GM12891 (cell line): Measurements from ENCODE around the gene TMEM54.

Experiments
- DNase-seq: peaks from one replicate; pipeline ENCODE4 v3.0.0; 2011; ENCODE audit warnings: low spot score; ENCODE audit not compliant: insufficient read length
- FAIRE-seq: peaks from 2 replicates; lab custom pipeline; 2011; peaks lifted over from hg19 to GRCh38; lab: Jason Lieb, UNC
- PAX5 ChIP-seq: IDR thresholded peaks from 2 replicates; pipeline ENCODE4 v1.6.1; 2011; ENCODE audit warnings: low read length, moderate library complexity, mild to moderate bottlenecking; ENCODE audit not compliant: insufficient read depth, severe bottlenecking
- POLR2A ChIP-seq: IDR thresholded peaks from 2 replicates; pipeline ENCODE4 v1.6.1; 2011; ENCODE audit warnings: low read depth, low read length, control low read depth
- POLR2AphosphoS5 ChIP-seq: IDR thresholded peaks from 2 replicates; pipeline ENCODE4 v1.6.1; 2011; ENCODE audit warnings: low read depth, low read length, control low read depth
- POU2F2 ChIP-seq: IDR thresholded peaks from 2 replicates; pipeline ENCODE4 v1.6.1; 2011; ENCODE audit warnings: low read depth, mild to moderate bottlenecking, control low read depth, low read length, moderate library complexity
- SPI1 ChIP-seq: IDR thresholded peaks from 2 replicates; pipeline ENCODE4 v1.6.1; 2011; ENCODE audit warnings: low read depth, low read length, control low read depth
- TAF1 ChIP-seq: IDR thresholded peaks from 2 replicates; pipeline ENCODE4 v1.6.1; 2011; ENCODE audit warnings: low read depth, low read length, control low read depth

Gene TMEM54

GRCh38 chr1:32868806-32869455 lies 32.3 kb downstream of the TMEM54 start:
- TF ChIP-seq TAF1 (no peak), POLR2A (no peak), SPI1 (no peak), POLR2AphosphoS5 (no peak), PAX5 (no peak), POU2F2 (no peak)
- FAIRE-seq (no peak), DNase-seq (no peak)

DNA sequence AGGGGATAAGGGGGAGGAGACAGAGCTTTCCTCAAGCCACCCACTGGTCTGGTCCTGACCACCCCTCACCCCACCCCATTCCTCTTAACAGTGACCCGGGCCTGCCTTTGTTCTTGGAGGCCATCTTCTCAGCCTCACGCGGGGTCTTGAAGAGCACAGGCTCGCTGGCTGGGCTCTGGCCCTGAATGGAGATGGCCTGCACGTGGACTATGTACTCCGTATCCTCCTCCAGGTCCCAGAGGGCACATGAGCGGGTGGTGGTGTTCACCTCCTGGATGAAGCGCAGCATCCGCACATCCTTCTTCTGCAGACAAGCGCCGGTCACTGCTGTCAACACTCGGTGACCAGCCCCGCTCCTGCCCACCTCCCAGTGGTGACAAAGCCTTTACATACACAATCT lies 33.1 kb downstream of the TMEM54 start:
- FAIRE-seq (no peak), DNase-seq (no peak)
- no peak for TF ChIP-seq TAF1
- no peak for TF ChIP-seq PAX5

DNA sequence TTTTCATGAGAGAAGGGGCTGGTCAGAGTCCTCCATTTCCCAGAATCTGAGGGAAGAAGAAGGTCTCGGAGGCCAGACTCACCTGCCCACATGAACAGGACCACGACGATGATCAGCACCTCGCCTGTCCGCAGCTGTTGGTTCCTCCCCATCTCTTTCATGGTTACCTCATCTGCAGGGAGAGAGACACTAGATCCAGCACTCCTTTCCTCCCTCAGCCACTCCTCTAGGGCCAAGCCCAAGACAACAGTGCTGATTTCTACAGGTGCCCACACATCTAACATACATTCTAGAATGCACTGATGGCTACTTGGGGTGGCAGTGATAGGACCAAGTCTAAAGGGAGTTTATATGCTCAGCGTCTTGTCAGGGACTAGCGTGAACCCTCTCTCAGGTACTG lies 33.5 kb downstream of the TMEM54 start:
- FAIRE-seq (no peak), DNase-seq (no peak)
- TF ChIP-seq POU2F2 (no peak), SPI1 (no peak), PAX5 (no peak), POLR2A (no peak), POLR2AphosphoS5 (no peak), TAF1 (no peak)

DNA sequence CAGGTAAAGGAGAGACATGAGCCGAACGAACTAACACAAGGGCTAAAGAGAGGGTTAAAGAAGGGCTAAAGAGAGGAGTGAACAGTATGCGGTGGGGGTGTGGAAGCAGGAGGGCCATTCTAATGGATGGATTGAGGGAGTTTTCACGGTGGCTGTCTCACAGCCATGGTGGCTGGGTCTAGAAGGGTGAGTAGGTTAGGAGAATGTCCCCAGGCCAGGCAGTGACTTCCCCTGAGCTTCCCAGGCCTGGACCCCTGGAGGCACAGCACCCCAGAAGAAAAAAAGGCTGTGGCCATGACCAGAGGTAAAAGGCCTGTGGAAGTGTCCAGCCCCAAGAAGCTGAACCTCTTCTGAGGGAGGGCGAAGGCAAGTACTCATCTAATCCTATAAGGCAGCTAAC lies 34.0 kb downstream of the TMEM54 start:
- TF ChIP-seq SPI1 (no peak), PAX5 (no peak)
- FAIRE-seq = no peak
- DNase-seq = no peak

- DNase-seq (no peak), FAIRE-seq (no peak)
- no peak for TF ChIP-seq POLR2AphosphoS5
- TF ChIP-seq POU2F2 = no peak
- no peak for TF ChIP-seq TAF1
- TF ChIP-seq POLR2A = no peak
- TF ChIP-seq SPI1 = no peak
- no peak for TF ChIP-seq PAX5
Observed at GRCh38 chr1:32865639-32866405, 35.4 kb downstream of the TMEM54 start.

GRCh38 chr1:32864375-32865019 lies 36.7 kb downstream of the TMEM54 start:
- DNase-seq (no peak), FAIRE-seq (no peak)
- no peak for TF ChIP-seq POLR2A
- TF ChIP-seq TAF1 = no peak
- no peak for TF ChIP-seq POU2F2
- no peak for TF ChIP-seq PAX5
- TF ChIP-seq SPI1 = no peak
- no peak for TF ChIP-seq POLR2AphosphoS5

GRCh38 chr1:32863881-32864245 lies 37.3 kb downstream of the TMEM54 start:
- DNase-seq (no peak), FAIRE-seq (no peak)
- TF ChIP-seq POU2F2 = no peak
- no peak for TF ChIP-seq POLR2A
- TF ChIP-seq TAF1 = no peak
- no peak for TF ChIP-seq PAX5
- TF ChIP-seq POLR2AphosphoS5 = no peak
- TF ChIP-seq SPI1 = no peak

- DNase-seq = no peak
- TF ChIP-seq PAX5 (no peak), TAF1 (no peak), POLR2AphosphoS5 (no peak), SPI1 (no peak), POLR2A (no peak), POU2F2 (no peak)
- FAIRE-seq = no peak
Observed at GRCh38 chr1:32863218-32863880, 37.8 kb downstream of the TMEM54 start.
